IMR-90 (cell line): Measurements from ENCODE around the gene RAD51.

Experiments used
- BHLHE40 ChIP-seq: fragments of 150-350 bp; IDR thresholded peaks from 2 replicates; pipeline ENCODE4 v1.6.1; 2016; ENCODE audit warnings: mild to moderate bottlenecking, low read depth, low read length
- MAFK ChIP-seq: IDR thresholded peaks from 2 replicates; pipeline ENCODE4 v1.6.1; 2012; ENCODE audit warnings: low read depth, low read length, improper control_type of control experiment
- MAZ ChIP-seq: IDR thresholded peaks from 2 replicates; pipeline ENCODE4 v1.6.1; 2012; ENCODE audit warnings: low read depth, mild to moderate bottlenecking, low read length, improper control_type of control experiment, moderate library complexity, borderline replicate concordance
- MXI1 ChIP-seq: IDR thresholded peaks from 2 replicates; pipeline ENCODE4 v1.6.1; 2012; ENCODE audit warnings: low read depth, mild to moderate bottlenecking, low read length, moderate library complexity, borderline replicate concordance
- POLR2A ChIP-seq: IDR thresholded peaks from 2 replicates; pipeline ENCODE4 v1.6.1; 2012; ENCODE audit warnings: mild to moderate bottlenecking, low read depth, low read length
- TF ChIP-seq, protein P1 (sequence below): conservative IDR thresholded peaks from 2 replicates; pipeline ENCODE4 v1.5.1; 2012; ENCODE audit warnings: mild to moderate bottlenecking, low read depth, low read length, improper control_type of control experiment
- TF ChIP-seq, protein P2 (sequence below): fragments of 150-350 bp; IDR thresholded peaks from 2 replicates; pipeline ENCODE4 v1.6.1; 2017; ENCODE audit warnings: mild to moderate bottlenecking, antibody characterized with exemption, low read length, low read depth

DNA sequence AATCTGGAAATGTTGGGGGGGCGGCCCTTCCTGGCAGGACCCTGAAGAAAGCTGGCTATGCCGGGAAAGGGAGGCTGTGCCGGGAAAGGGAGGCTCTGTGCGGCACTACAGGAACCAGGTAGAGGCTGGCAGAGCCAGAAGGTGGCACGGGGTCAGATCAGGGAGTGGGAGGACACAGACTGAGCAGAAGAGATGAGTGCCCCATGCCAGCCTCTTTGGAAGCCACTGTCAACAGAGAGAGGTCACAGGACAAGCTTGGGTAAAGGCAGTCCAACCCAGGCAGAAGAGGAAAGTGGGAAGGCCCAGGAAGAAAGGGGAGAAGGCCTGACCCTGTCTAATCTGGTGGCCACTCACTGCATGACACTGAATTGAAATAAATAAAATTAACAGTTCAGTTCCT is 76.3 kb downstream of the RAD51 start:
- TF ChIP-seq, protein P1, sequence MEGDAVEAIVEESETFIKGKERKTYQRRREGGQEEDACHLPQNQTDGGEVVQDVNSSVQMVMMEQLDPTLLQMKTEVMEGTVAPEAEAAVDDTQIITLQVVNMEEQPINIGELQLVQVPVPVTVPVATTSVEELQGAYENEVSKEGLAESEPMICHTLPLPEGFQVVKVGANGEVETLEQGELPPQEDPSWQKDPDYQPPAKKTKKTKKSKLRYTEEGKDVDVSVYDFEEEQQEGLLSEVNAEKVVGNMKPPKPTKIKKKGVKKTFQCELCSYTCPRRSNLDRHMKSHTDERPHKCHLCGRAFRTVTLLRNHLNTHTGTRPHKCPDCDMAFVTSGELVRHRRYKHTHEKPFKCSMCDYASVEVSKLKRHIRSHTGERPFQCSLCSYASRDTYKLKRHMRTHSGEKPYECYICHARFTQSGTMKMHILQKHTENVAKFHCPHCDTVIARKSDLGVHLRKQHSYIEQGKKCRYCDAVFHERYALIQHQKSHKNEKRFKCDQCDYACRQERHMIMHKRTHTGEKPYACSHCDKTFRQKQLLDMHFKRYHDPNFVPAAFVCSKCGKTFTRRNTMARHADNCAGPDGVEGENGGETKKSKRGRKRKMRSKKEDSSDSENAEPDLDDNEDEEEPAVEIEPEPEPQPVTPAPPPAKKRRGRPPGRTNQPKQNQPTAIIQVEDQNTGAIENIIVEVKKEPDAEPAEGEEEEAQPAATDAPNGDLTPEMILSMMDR: no peak
- TF ChIP-seq POLR2A: no peak
- TF ChIP-seq MAFK: no peak
- no peak for TF ChIP-seq MXI1
- TF ChIP-seq MAZ: no peak
- no peak for TF ChIP-seq BHLHE40
- TF ChIP-seq, protein P2, sequence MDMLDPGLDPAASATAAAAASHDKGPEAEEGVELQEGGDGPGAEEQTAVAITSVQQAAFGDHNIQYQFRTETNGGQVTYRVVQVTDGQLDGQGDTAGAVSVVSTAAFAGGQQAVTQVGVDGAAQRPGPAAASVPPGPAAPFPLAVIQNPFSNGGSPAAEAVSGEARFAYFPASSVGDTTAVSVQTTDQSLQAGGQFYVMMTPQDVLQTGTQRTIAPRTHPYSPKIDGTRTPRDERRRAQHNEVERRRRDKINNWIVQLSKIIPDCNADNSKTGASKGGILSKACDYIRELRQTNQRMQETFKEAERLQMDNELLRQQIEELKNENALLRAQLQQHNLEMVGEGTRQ: no peak
